Measurements from ENCODE around the gene DBH.

DBH gene

GRCh38 chr9:133701981-133702797, 66.0 kb downstream of the DBH start:
- peak; percentile 49 for DNase-seq (ENCODE audit: low spot score)

- DNase-seq (ENCODE audit: low spot score), result no peak
Measured at GRCh38 chr9:133702798-133703590, 66.8 kb downstream of the DBH start.

- DNase-seq (ENCODE audit: low spot score), result no peak
Measured at GRCh38 chr9:133703591-133704399, 67.6 kb downstream of the DBH start.

- DNase-seq (ENCODE audit: low spot score), result no peak
Measured at GRCh38 chr9:133704711-133705181, 68.6 kb downstream of the DBH start.

- DNase-seq (ENCODE audit: low spot score), result no peak
Measured at GRCh38 chr9:133705576-133705975, 69.4 kb downstream of the DBH start.

GRCh38 chr9:133706307-133707050, 70.3 kb downstream of the DBH start:
- no peak for DNase-seq (ENCODE audit: low spot score)

- no peak for DNase-seq (ENCODE audit: low spot score)
Measured at GRCh38 chr9:133707065-133707762, 71.1 kb downstream of the DBH start.

- no peak for DNase-seq (ENCODE audit: low spot score)
Measured at GRCh38 chr9:133707763-133708245, 71.6 kb downstream of the DBH start.

GRCh38 chr9:133708246-133709014, 72.3 kb downstream of the DBH start:
- no peak for DNase-seq (ENCODE audit: low spot score)
